Glomerular endothelial cell (primary cell): Measurements from ENCODE around the gene DCTPP1. TPM values are rescaled to one million over a fixed set of nuclear protein-coding genes. Genes with fewer than 3 reads are reported as not detected.
A peak's percentile ranks its signal among the peaks of the same experiment; 100 is the strongest.

Experiments used
- DNase-seq: peaks from one replicate; pipeline ENCODE4 v3.0.0-alpha.2; 2011; ENCODE audit warnings: low read depth, low spot score; ENCODE audit errors: extremely low read depth
- total RNA-seq: library from RNA; depleted of rRNA; stranded (reverse); fragments of >200 nt; gene quantifications from 2 replicates; pipeline ENCODE4 v1.2.3, GENCODE V29; 2015

Gene DCTPP1
- total RNA-seq, 1 donor from 2014 or later, result 43.8 TPM

GRCh38 chr16:30449116-30449435 lies 19.2 kb upstream of the DCTPP1 start:
- DNase-seq, result no peak

- DNase-seq, result no peak
These were observed 17.8 kb upstream of the DCTPP1 start for GRCh38 chr16:30447512-30448226.

GRCh38 chr16:30446203-30446595 lies 16.4 kb upstream of the DCTPP1 start:
- DNase-seq, result no peak

GRCh38 chr16:30445408-30446202 lies 15.8 kb upstream of the DCTPP1 start, which contains the start of gene SEPHS2:
SEPHS2 (minus strand) TSS chr16:30445874; CDS start chr16:30445727, 147 bp downstream.
- DNase-seq, result peak; percentile 94

- DNase-seq, result no peak
These were observed 15.2 kb upstream of the DCTPP1 start for GRCh38 chr16:30445149-30445407.

- no peak for DNase-seq
These were observed 14.7 kb upstream of the DCTPP1 start for GRCh38 chr16:30444231-30445148.

GRCh38 chr16:30443631-30444030 lies 13.8 kb upstream of the DCTPP1 start:
- DNase-seq, result no peak

GRCh38 chr16:30439720-30440348 lies 10.0 kb upstream of the DCTPP1 start:
- no peak for DNase-seq

- DNase-seq, result no peak
These were observed 9.0 kb upstream of the DCTPP1 start for GRCh38 chr16:30438835-30439234.

GRCh38 chr16:30437511-30438046 lies 7.7 kb upstream of the DCTPP1 start:
- no peak for DNase-seq

GRCh38 chr16:30434852-30435251 lies 5.0 kb upstream of the DCTPP1 start:
- no peak for DNase-seq

- DNase-seq, result no peak
These were observed 669 bp upstream of the DCTPP1 start for GRCh38 chr16:30430428-30430970.

GRCh38 chr16:30429418-30429677 lies 482 bp downstream of the DCTPP1 start:
- DNase-seq, result no peak

- no peak for DNase-seq
These were observed 1.8 kb downstream of the DCTPP1 start for GRCh38 chr16:30428055-30428454.

GRCh38 chr16:30421010-30421409 lies 8.8 kb downstream of the DCTPP1 start:
- no peak for DNase-seq

- no peak for DNase-seq
These were observed 11.3 kb downstream of the DCTPP1 start for GRCh38 chr16:30418350-30419181.

GRCh38 chr16:30417529-30418349 lies 12.1 kb downstream of the DCTPP1 start:
- no peak for DNase-seq

GRCh38 chr16:30416624-30417528 lies 13.0 kb downstream of the DCTPP1 start:
- DNase-seq, result no peak
